ENCODE results near the gene MBL2.

Gene MBL2

DNA sequence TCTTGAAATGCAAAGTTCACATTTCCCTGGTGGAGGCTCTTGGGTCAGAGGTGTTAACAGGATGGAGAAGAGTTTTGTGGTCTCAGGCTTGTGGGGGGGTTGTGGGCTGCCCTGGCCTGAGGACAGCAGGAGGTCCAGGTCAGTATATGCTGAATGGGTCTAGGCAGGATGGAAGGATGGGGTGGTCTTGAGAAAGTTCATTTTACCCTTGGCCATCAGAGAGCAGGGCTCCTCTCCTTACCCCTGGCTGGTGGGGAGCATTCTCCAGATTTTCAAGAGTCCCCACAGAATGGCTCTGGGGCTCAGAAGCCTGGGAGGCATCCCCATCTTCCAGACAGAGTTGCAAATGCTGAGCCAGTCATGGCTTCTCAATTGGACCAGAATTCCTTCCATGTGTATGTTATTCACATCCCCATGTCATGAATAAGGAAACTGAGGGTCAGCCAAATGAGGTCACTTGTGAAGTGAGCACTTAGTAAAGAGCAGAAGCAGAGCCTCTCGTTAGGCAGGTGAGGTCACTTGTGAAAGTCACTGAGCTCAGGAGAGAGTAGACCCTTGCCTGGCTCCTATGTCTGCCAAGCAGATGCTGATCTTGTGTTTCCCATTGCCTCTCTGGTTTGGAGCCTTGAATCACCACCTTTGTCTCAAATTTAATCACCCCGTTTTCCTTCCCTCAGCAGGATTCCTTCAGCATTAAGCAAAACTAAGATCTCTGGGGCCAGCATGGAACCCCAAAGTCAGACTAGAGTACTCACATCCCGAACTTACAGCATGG lies 33.0 kb downstream of the MBL2 start:
- no peak for DNase-seq

- DNase-seq: no peak
Observed at GRCh38 chr10:52738951-52739350, 33.6 kb downstream of the MBL2 start.

- no peak for DNase-seq
Observed at GRCh38 chr10:52729271-52730104, 43.1 kb downstream of the MBL2 start.

DNA sequence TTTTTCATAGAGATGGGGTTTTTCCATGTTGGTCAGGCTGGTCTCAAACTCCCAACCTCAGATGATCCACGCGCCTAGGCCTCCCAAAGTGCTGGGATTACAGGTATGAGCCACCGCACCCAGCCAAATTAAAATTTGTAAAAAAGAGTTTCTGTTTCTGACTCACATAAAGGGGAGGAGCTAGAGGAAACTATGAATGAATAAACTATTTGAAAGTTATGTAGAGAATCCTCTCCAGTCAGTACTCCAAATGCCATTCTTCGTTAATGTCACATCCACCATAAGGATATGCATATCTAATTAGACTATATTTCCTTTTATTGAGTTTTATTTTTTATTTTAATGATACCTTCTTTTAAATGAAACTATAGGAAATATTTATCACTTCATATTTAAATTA lies 52.6 kb downstream of the MBL2 start:
- DNase-seq: no peak

All from NCI-H2107 (cell line).